Thoracic aorta (tissue), 2 donors: ENCODE results near the gene SLC2A8. TPM values are rescaled to one million over a fixed set of nuclear protein-coding genes. Genes with fewer than 3 reads are reported as not detected.

Experiments
- ATAC-seq: fragments of 150-250 bp; one replicate; pipeline ENCODE4 v1.8.0; 2017; ENCODE audit warnings: low read depth; ENCODE audit not compliant: insufficient number of reproducible peaks, low FRiP score
- DNase-seq: peaks from one replicate; pipeline ENCODE4 v3.0.0-alpha.2; 2020; ENCODE audit warnings: low spot score
- H3K27ac ChIP-seq, 2 donors: fragments of 200-600 bp; sonication (generic); 1 replicate in 1 of 2; 2 replicates in 1 of 2; pipeline ENCODE4 v1.5.1; 2016; ENCODE audit warnings: mild to moderate bottlenecking in 2 of 2, moderate library complexity in 2 of 2
- H3K27me3 ChIP-seq: fragments of 200-600 bp; sonication (generic); replicated peaks from 2 replicates; pipeline ENCODE4 v1.6.0; 2016; ENCODE audit warnings: mild to moderate bottlenecking; ENCODE audit not compliant: insufficient read depth
- H3K36me3 ChIP-seq: fragments of 200-600 bp; sonication (generic); one replicate; pipeline ENCODE4 v1.5.1; 2016
- H3K4me1 ChIP-seq, 2 donors: fragments of 200-600 bp; sonication (generic); 1 replicate in 1 of 2; 2 replicates in 1 of 2; pipeline versions ENCODE4 v1.5.1 to v1.6.0; 2016; ENCODE audit warnings: low read depth in 2 of 2, mild to moderate bottlenecking in 1 of 2; ENCODE audit not compliant: control insufficient read depth in 1 of 2
- H3K4me3 ChIP-seq: fragments of 200-600 bp; sonication (generic); 2 replicates; pipeline ENCODE4 v1.5.1; 2016; ENCODE audit warnings: mild to moderate bottlenecking
- H3K9me3 ChIP-seq: fragments of 200-600 bp; sonication (generic); 2 replicates; pipeline ENCODE4 v1.5.1; 2016
- CTCF ChIP-seq: fragments of 200-600 bp; sonication (generic); IDR thresholded peaks from one replicate; pipeline ENCODE4 v1.5.1; 2019; ENCODE audit warnings: antibody characterized with exemption
- total RNA-seq, 2 donors: library from RNA; depleted of rRNA; stranded (reverse); fragments of >200 nt; gene quantifications; one replicate each; pipeline versions ENCODE4 v1.1.0 to v1.2.3, GENCODE V29; 2016

SLC2A8 gene
- total RNA-seq, 2 donors from 2014 or later: 21.3 to 33.4 TPM

GRCh38 chr9:127403507-127404192 lies 6.7 kb downstream of the SLC2A8 start:
- Histone ChIP-seq H3K36me3 (peaks cover 33% of the 10 kb centered on the region), H3K27ac (no peak overlapping the region), H3K4me3 (no peak overlapping the region), H3K9me3 (no peaks in the 10 kb centered on the region), H3K27me3 (no peaks in the 10 kb centered on the region), H3K4me1 (peaks cover 3 to 6% of the 10 kb centered on the region in 2 donors)
- DNase-seq (no peak), ATAC-seq (no peak)
- no peak for TF ChIP-seq CTCF

- H3K4me1 ChIP-seq: no peaks in the 10 kb centered on the region
- no peak for TF ChIP-seq CTCF
- ATAC-seq: no peak
- no peaks in the 10 kb centered on the region for H3K27me3 ChIP-seq
- no peak for DNase-seq
- no peak overlapping the region for H3K4me3 ChIP-seq
- peaks cover 33% of the 10 kb centered on the region for H3K36me3 ChIP-seq
- H3K27ac ChIP-seq: no peak overlapping the region
- H3K9me3 ChIP-seq: no peaks in the 10 kb centered on the region
These were observed 7.7 kb downstream of the SLC2A8 start for GRCh38 chr9:127404631-127405030.

GRCh38 chr9:127405344-127406125 lies 8.6 kb downstream of the SLC2A8 start:
- Histone ChIP-seq H3K9me3 (no peaks in the 10 kb centered on the region), H3K4me3 (no peak overlapping the region), H3K27me3 (no peaks in the 10 kb centered on the region), H3K27ac (no peak overlapping the region), H3K36me3 (peaks cover 29% of the 10 kb centered on the region), H3K4me1 (no peaks in the 10 kb centered on the region)
- ATAC-seq (no peak), DNase-seq (no peak)
- no peak for TF ChIP-seq CTCF

- H3K27me3 ChIP-seq: no peaks in the 10 kb centered on the region
These were observed 10.0 kb downstream of the SLC2A8 start for GRCh38 chr9:127406799-127407491.

More at GRCh38 chr9:127406799-127407491, 10.0 kb downstream of the SLC2A8 start:
- H3K36me3 ChIP-seq: peaks cover 28% of the 10 kb centered on the region
- H3K4me3 ChIP-seq: no peak overlapping the region
- no peak for TF ChIP-seq CTCF
- H3K9me3 ChIP-seq: no peaks in the 10 kb centered on the region
- ATAC-seq (no peak), DNase-seq (no peak)
- H3K27ac ChIP-seq: no peak overlapping the region
- H3K4me1 ChIP-seq: no peaks in the 10 kb centered on the region
